ENCODE data around the gene SYK.

- no peak for TF ChIP-seq TAF1 (IDR thresholded peaks at IDR 0.05; ENCODE audit: borderline replicate concordance, insufficient read depth, low read length)
- no peak for TF ChIP-seq REST (IDR thresholded peaks at IDR 0.05; ENCODE audit: insufficient read depth in 1 of 2, low read depth in 2 of 2, low read length in 2 of 2)
- no peak for TF ChIP-seq POLR2AphosphoS5 (IDR thresholded peaks at IDR 0.05; ENCODE audit: low read depth, low read length)
- TF ChIP-seq SIN3A (IDR thresholded peaks at IDR 0.05; ENCODE audit: borderline replicate concordance, insufficient read depth, low read length): no peak
Observed at GRCh38 chr9:90842996-90843395, 41.4 kb downstream of the SYK start.

Measured in PFSK-1 (cell line).